HUES64 (cell line): ENCODE measurements around the gene ZNRF2.
"Not testable (repeated sequence)": the region's sequence is repeated elsewhere in the genome, so short reads cannot be mapped to it uniquely, and the experiment has no call there.

Source experiments
- H3K27ac ChIP-seq: 2 replicates; pipeline ENCODE4 v1.7.0; 2013; ENCODE audit warnings: low read depth, low read length, inconsistent platforms
- H3K27me3 ChIP-seq: 2 replicates; pipeline ENCODE4 v1.6.1; 2013; ENCODE audit warnings: mild to moderate bottlenecking, low read length; ENCODE audit not compliant: insufficient read depth
- H3K36me3 ChIP-seq: 2 replicates; pipeline ENCODE4 v1.6.1; 2013; ENCODE audit warnings: mild to moderate bottlenecking, low read length; ENCODE audit not compliant: insufficient read depth
- H3K4me1 ChIP-seq: 2 replicates; pipeline ENCODE4 v1.6.1; 2013; ENCODE audit warnings: mild to moderate bottlenecking, low read length, moderate library complexity; ENCODE audit not compliant: insufficient read depth
- H3K4me3 ChIP-seq: 2 replicates; pipeline ENCODE4 v1.5.1; 2013; ENCODE audit warnings: mild to moderate bottlenecking, low read length, moderate library complexity
- H3K9ac ChIP-seq: 2 replicates; pipeline ENCODE4 v1.6.1; 2013; ENCODE audit warnings: mild to moderate bottlenecking, low read depth, low read length
- H3K9me3 ChIP-seq: 2 replicates; pipeline ENCODE4 v1.6.1; 2013; ENCODE audit warnings: low read depth, low read length; ENCODE audit not compliant: insufficient read depth
- WGBS: fragments of 150-250, 120-280 bp; methylation state at CpG from one replicate; pipeline ENCODE4 v1.1.7; 2013; ENCODE audit warnings: missing lambda C conversion rate; 5-methylcytosine and 5-hydroxymethylcytosine counted together

Gene ZNRF2

GRCh38 chr7:30278849-30279652 lies 5.3 kb upstream of the ZNRF2 start:
- 96% methylated on average over 8 of the region's 8 CpGs for WGBS
- Histone ChIP-seq H3K27me3 (no peaks in the 10 kb centered on the region), H3K4me1 (peaks cover 19% of the 10 kb centered on the region), H3K9me3 (no peaks in the 10 kb centered on the region), H3K36me3 (no peaks in the 10 kb centered on the region), H3K9ac (no peak overlapping the region), H3K4me3 (no peak overlapping the region), H3K27ac (no peak overlapping the region)

- H3K27ac ChIP-seq, result no peak overlapping the region
- H3K9me3 ChIP-seq, result no peaks in the 10 kb centered on the region
- H3K4me3 ChIP-seq, result no peak overlapping the region
- H3K36me3 ChIP-seq, result no peaks in the 10 kb centered on the region
- WGBS, result 92% methylated on average over 2 of the region's 2 CpGs
- no peaks in the 10 kb centered on the region for H3K27me3 ChIP-seq
- H3K9ac ChIP-seq, result no peak overlapping the region
- peaks cover 19% of the 10 kb centered on the region for H3K4me1 ChIP-seq
These were observed 4.8 kb upstream of the ZNRF2 start for GRCh38 chr7:30279653-30279904.

- no peaks in the 10 kb centered on the region for H3K9me3 ChIP-seq
- WGBS, result no CpG with 5 or more reads among the region's 1 CpG
- H3K4me1 ChIP-seq, result peaks cover 19% of the 10 kb centered on the region
- H3K27me3 ChIP-seq, result no peaks in the 10 kb centered on the region
- no peak overlapping the region for H3K9ac ChIP-seq
- H3K4me3 ChIP-seq, result no peak overlapping the region
- no peak overlapping the region for H3K27ac ChIP-seq
- H3K36me3 ChIP-seq, result no peaks in the 10 kb centered on the region
These were observed 3.8 kb upstream of the ZNRF2 start for GRCh38 chr7:30280631-30281030.

GRCh38 chr7:30281263-30281662 lies 3.1 kb upstream of the ZNRF2 start:
- no peak overlapping the region for H3K4me3 ChIP-seq
- H3K9me3 ChIP-seq, result no peaks in the 10 kb centered on the region
- H3K36me3 ChIP-seq, result no peaks in the 10 kb centered on the region
- H3K27ac ChIP-seq, result no peak overlapping the region
- peaks cover 19% of the 10 kb centered on the region for H3K4me1 ChIP-seq
- WGBS, result 13% methylated on average over 1 of the region's 1 CpG
- H3K9ac ChIP-seq, result no peak overlapping the region
- no peaks in the 10 kb centered on the region for H3K27me3 ChIP-seq

GRCh38 chr7:30281791-30282190 lies 2.6 kb upstream of the ZNRF2 start:
- Histone ChIP-seq H3K27ac (no peak overlapping the region), H3K4me3 (no peak overlapping the region), H3K9me3 (no peaks in the 10 kb centered on the region), H3K27me3 (no peaks in the 10 kb centered on the region), H3K4me1 (peaks cover 24% of the 10 kb centered on the region), H3K9ac (no peak overlapping the region), H3K36me3 (no peaks in the 10 kb centered on the region)
- 73% methylated on average over 2 of the region's 2 CpGs for whole genome bisulfite sequencing

- WGBS, result 94% methylated on average over 3 of the region's 3 CpGs
- H3K4me1 ChIP-seq, result peaks cover 32% of the 10 kb centered on the region
- H3K27ac ChIP-seq, result no peak overlapping the region
These were observed 1.7 kb upstream of the ZNRF2 start for GRCh38 chr7:30282735-30283134.

GRCh38 chr7:30285067-30285535 lies 704 bp downstream of the ZNRF2 start:
- no peaks in the 10 kb centered on the region for H3K36me3 ChIP-seq
- H3K9ac ChIP-seq, result peak overlapping the region; percentile 86
- peaks cover 46% of the 10 kb centered on the region for H3K4me1 ChIP-seq
- H3K9me3 ChIP-seq, result no peaks in the 10 kb centered on the region
- peak overlapping the region; percentile 88; the same call in 1 of the 2 replicates for H3K27ac ChIP-seq
- under 1% methylated on average over 72 of the region's 72 CpGs for WGBS
- H3K4me3 ChIP-seq, result peak overlapping the region; percentile 96
- H3K27me3 ChIP-seq, result no peaks in the 10 kb centered on the region

More at GRCh38 chr7:30282735-30283134, 1.7 kb upstream of the ZNRF2 start:
- H3K27me3 ChIP-seq, result no peaks in the 10 kb centered on the region
- no peak overlapping the region for H3K9ac ChIP-seq
- no peaks in the 10 kb centered on the region for H3K36me3 ChIP-seq
- H3K9me3 ChIP-seq, result no peaks in the 10 kb centered on the region
- H3K4me3 ChIP-seq, result no peak overlapping the region

GRCh38 chr7:30285536-30286284 lies 1.3 kb downstream of the ZNRF2 start:
- Histone ChIP-seq H3K4me1 (peaks cover 50% of the 10 kb centered on the region), H3K9ac (peak overlapping the region; percentile 86), H3K4me3 (peak overlapping the region; percentile 96), H3K27me3 (no peaks in the 10 kb centered on the region), H3K9me3 (no peaks in the 10 kb centered on the region), H3K36me3 (no peaks in the 10 kb centered on the region), H3K27ac (peak overlapping the region; percentile 33; the same call in 1 of the 2 replicates)
- under 1% methylated on average over 79 of the region's 79 CpGs for WGBS

GRCh38 chr7:30286749-30287148 lies 2.4 kb downstream of the ZNRF2 start:
- 68% methylated on average over 11 of the region's 11 CpGs for WGBS
- Histone ChIP-seq H3K27me3 (no peaks in the 10 kb centered on the region), H3K4me3 (peak overlapping the region; percentile 96), H3K9ac (peak overlapping the region; percentile 86), H3K36me3 (no peaks in the 10 kb centered on the region), H3K9me3 (no peaks in the 10 kb centered on the region), H3K4me1 (peaks cover 41% of the 10 kb centered on the region), H3K27ac (no peak overlapping the region)

GRCh38 chr7:30287625-30288024 lies 3.2 kb downstream of the ZNRF2 start:
- H3K4me1 ChIP-seq, result peaks cover 38% of the 10 kb centered on the region
- WGBS, result 72% methylated on average over 3 of the region's 3 CpGs

GRCh38 chr7:30289634-30290033 lies 5.2 kb downstream of the ZNRF2 start:
- WGBS, result no CpG with 5 or more reads among the region's 2 CpGs
- not testable (repeated sequence) for H3K4me3 ChIP-seq, H3K9me3 ChIP-seq, H3K36me3 ChIP-seq, H3K27ac ChIP-seq, H3K9ac ChIP-seq, H3K27me3 ChIP-seq
- H3K4me1 ChIP-seq, result peaks cover 34% of the 10 kb centered on the region

More at GRCh38 chr7:30287625-30288024, 3.2 kb downstream of the ZNRF2 start:
- not testable (repeated sequence) for H3K9ac ChIP-seq, H3K27ac ChIP-seq, H3K9me3 ChIP-seq, H3K36me3 ChIP-seq, H3K27me3 ChIP-seq
- peak overlapping the region; percentile 14 for H3K4me3 ChIP-seq
